ENCODE data around the gene OR5AU1.
A peak's percentile ranks its signal among the peaks of the same experiment; 100 is the strongest.

OR5AU1 gene

GRCh38 chr14:21142357-21142756 is 13.5 kb downstream of the OR5AU1 start:
- DNase-seq (ENCODE audit: low spot score), result no peak

GRCh38 chr14:21136024-21136423 is 19.8 kb downstream of the OR5AU1 start:
- peak; percentile 40 for TF ChIP-seq CTCF (IDR thresholded peaks at IDR 0.05; ENCODE audit: extremely low read depth, missing control alignments)
- DNase-seq (ENCODE audit: low spot score), result peak; percentile 39

More at GRCh38 chr14:21142357-21142756, 13.5 kb downstream of the OR5AU1 start:
- no peak for TF ChIP-seq CTCF (IDR thresholded peaks at IDR 0.05; ENCODE audit: extremely low read depth, missing control alignments)

GRCh38 chr14:21133901-21134300 is 22.0 kb downstream of the OR5AU1 start:
- no peak for DNase-seq (ENCODE audit: low spot score)
- TF ChIP-seq CTCF (IDR thresholded peaks at IDR 0.05; ENCODE audit: extremely low read depth, missing control alignments), result no peak

GRCh38 chr14:21123429-21123828 is 32.4 kb downstream of the OR5AU1 start:
- DNase-seq (ENCODE audit: low spot score), result no peak
- no peak for TF ChIP-seq CTCF (IDR thresholded peaks at IDR 0.05; ENCODE audit: extremely low read depth, missing control alignments)

GRCh38 chr14:21121122-21121521 is 34.7 kb downstream of the OR5AU1 start:
- DNase-seq (ENCODE audit: low spot score), result no peak
- no peak for TF ChIP-seq CTCF (IDR thresholded peaks at IDR 0.05; ENCODE audit: extremely low read depth, missing control alignments)

- no peak for DNase-seq (ENCODE audit: low spot score)
- no peak for TF ChIP-seq CTCF (IDR thresholded peaks at IDR 0.05; ENCODE audit: extremely low read depth, missing control alignments)
Measured at GRCh38 chr14:21120686-21121085, 35.2 kb downstream of the OR5AU1 start.

- no peak for TF ChIP-seq CTCF (IDR thresholded peaks at IDR 0.05; ENCODE audit: extremely low read depth, missing control alignments)
- no peak for DNase-seq (ENCODE audit: low spot score)
Measured at GRCh38 chr14:21118933-21119332, 36.9 kb downstream of the OR5AU1 start.

Measured in GM20000 (cell line).